ENCODE measurements around the gene PVR. TPM values are rescaled to one million over a fixed set of nuclear protein-coding genes. Genes with fewer than 3 reads are reported as not detected.

The PVR gene
- total and polyA plus RNA-seq, 4 donors, result 11.4 to 49.0 (median 32.1) TPM

DNA sequence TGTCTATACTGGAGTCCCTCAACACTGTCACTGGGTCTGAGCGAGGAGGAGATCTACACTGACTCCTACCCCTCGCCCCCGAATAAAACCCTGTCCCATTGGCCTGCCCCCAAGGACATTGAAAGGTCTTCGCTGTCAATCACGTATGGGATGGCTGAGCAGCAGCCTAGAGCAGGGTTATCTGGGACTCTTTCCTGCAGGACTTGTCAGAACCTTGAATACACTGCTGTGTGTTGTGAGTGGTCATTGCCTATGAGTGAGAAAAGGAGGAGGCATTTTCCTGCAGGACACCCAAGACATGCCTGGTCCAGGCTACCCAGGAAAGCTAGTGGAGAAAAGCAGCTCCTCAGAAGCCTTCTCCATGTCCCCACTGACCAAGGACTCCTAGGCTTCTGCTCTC is 9.6 kb downstream of the PVR start:
- H3K36me3 ChIP-seq (ENCODE audit: control insufficient read depth in 4 of 4, insufficient read depth in 3 of 4, low read depth in 1 of 4, low read length in 3 of 4), result peaks cover 6 to 69% (median 47%) of the 10 kb centered on the region in 4 donors
- no peak overlapping the region for H3K9ac ChIP-seq (ENCODE audit: low read depth in 1 of 2, low read length in 2 of 2)
- H3K9me3 ChIP-seq (ENCODE audit: control insufficient read depth in 4 of 4, low read length in 3 of 4), result no peaks in the 10 kb centered on the region
- H3K4me1 ChIP-seq (ENCODE audit: control insufficient read depth in 4 of 4, insufficient read depth in 4 of 4, low read length in 3 of 4), result peaks cover 2 to 28% (median 19%) of the 10 kb centered on the region in 4 donors
- H3K27ac ChIP-seq (ENCODE audit: low read depth in 1 of 2, low read length in 2 of 2), result no peak overlapping the region
- H3K27me3 ChIP-seq (ENCODE audit: control insufficient read depth in 4 of 4, insufficient read depth in 4 of 4, low read length in 3 of 4), result no peaks in the 10 kb centered on the region
- whole genome bisulfite sequencing, result 90% methylated on average over 5 of the region's 5 CpGs
- TF ChIP-seq, protein P1, sequence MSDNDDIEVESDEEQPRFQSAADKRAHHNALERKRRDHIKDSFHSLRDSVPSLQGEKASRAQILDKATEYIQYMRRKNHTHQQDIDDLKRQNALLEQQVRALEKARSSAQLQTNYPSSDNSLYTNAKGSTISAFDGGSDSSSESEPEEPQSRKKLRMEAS (IDR thresholded peaks at IDR 0.05), result no peak
- TF ChIP-seq FOXA2 (IDR thresholded peaks at IDR 0.05) (no peak), HNF4G (IDR thresholded peaks at IDR 0.05) (no peak), SP1 (IDR thresholded peaks at IDR 0.05) (no peak), RAD21 (IDR thresholded peaks at IDR 0.05) (no peak), FOXA1 (IDR thresholded peaks at IDR 0.05) (no peak), HNF4A (conservative IDR thresholded peaks at IDR 0.05) (no peak), GABPA (IDR thresholded peaks at IDR 0.05 in 1 of 2, conservative IDR thresholded peaks at IDR 0.05 in 1 of 2) (no peak), EGR1 (IDR thresholded peaks at IDR 0.05; ENCODE audit: low read depth in 2 of 2) (no peak), YY1 (IDR thresholded peaks at IDR 0.05) (no peak), RXRA (IDR thresholded peaks at IDR 0.05) (no peak), NR2F2 (IDR thresholded peaks at IDR 0.05) (no peak), JUND (IDR thresholded peaks at IDR 0.05) (no peak), TAF1 (conservative IDR thresholded peaks at IDR 0.05) (no peak)
- TF ChIP-seq, protein P2, sequence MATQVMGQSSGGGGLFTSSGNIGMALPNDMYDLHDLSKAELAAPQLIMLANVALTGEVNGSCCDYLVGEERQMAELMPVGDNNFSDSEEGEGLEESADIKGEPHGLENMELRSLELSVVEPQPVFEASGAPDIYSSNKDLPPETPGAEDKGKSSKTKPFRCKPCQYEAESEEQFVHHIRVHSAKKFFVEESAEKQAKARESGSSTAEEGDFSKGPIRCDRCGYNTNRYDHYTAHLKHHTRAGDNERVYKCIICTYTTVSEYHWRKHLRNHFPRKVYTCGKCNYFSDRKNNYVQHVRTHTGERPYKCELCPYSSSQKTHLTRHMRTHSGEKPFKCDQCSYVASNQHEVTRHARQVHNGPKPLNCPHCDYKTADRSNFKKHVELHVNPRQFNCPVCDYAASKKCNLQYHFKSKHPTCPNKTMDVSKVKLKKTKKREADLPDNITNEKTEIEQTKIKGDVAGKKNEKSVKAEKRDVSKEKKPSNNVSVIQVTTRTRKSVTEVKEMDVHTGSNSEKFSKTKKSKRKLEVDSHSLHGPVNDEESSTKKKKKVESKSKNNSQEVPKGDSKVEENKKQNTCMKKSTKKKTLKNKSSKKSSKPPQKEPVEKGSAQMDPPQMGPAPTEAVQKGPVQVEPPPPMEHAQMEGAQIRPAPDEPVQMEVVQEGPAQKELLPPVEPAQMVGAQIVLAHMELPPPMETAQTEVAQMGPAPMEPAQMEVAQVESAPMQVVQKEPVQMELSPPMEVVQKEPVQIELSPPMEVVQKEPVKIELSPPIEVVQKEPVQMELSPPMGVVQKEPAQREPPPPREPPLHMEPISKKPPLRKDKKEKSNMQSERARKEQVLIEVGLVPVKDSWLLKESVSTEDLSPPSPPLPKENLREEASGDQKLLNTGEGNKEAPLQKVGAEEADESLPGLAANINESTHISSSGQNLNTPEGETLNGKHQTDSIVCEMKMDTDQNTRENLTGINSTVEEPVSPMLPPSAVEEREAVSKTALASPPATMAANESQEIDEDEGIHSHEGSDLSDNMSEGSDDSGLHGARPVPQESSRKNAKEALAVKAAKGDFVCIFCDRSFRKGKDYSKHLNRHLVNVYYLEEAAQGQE (IDR thresholded peaks at IDR 0.05), result no peak
- TF ChIP-seq, protein P3, sequence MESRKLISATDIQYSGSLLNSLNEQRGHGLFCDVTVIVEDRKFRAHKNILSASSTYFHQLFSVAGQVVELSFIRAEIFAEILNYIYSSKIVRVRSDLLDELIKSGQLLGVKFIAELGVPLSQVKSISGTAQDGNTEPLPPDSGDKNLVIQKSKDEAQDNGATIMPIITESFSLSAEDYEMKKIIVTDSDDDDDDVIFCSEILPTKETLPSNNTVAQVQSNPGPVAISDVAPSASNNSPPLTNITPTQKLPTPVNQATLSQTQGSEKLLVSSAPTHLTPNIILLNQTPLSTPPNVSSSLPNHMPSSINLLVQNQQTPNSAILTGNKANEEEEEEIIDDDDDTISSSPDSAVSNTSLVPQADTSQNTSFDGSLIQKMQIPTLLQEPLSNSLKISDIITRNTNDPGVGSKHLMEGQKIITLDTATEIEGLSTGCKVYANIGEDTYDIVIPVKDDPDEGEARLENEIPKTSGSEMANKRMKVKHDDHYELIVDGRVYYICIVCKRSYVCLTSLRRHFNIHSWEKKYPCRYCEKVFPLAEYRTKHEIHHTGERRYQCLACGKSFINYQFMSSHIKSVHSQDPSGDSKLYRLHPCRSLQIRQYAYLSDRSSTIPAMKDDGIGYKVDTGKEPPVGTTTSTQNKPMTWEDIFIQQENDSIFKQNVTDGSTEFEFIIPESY (IDR thresholded peaks at IDR 0.05), result no peak
- TF ChIP-seq, protein P4, sequence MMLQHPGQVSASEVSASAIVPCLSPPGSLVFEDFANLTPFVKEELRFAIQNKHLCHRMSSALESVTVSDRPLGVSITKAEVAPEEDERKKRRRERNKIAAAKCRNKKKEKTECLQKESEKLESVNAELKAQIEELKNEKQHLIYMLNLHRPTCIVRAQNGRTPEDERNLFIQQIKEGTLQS (IDR thresholded peaks at IDR 0.05), result no peak
- TF ChIP-seq, protein P5, sequence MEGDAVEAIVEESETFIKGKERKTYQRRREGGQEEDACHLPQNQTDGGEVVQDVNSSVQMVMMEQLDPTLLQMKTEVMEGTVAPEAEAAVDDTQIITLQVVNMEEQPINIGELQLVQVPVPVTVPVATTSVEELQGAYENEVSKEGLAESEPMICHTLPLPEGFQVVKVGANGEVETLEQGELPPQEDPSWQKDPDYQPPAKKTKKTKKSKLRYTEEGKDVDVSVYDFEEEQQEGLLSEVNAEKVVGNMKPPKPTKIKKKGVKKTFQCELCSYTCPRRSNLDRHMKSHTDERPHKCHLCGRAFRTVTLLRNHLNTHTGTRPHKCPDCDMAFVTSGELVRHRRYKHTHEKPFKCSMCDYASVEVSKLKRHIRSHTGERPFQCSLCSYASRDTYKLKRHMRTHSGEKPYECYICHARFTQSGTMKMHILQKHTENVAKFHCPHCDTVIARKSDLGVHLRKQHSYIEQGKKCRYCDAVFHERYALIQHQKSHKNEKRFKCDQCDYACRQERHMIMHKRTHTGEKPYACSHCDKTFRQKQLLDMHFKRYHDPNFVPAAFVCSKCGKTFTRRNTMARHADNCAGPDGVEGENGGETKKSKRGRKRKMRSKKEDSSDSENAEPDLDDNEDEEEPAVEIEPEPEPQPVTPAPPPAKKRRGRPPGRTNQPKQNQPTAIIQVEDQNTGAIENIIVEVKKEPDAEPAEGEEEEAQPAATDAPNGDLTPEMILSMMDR (IDR thresholded peaks at IDR 0.05; ENCODE audit: low read depth, low read length, missing input control), result no peak
- no peak overlapping the region for H3K4me3 ChIP-seq (ENCODE audit: low read depth in 1 of 3, low read length in 3 of 3)
- no peak for DNase-seq (ENCODE audit: low spot score)

All from liver (tissue), 9 donors.